HG03139 (cell line): ENCODE data around the gene JOSD2.
"Not testable (repeated sequence)": the region's sequence is repeated elsewhere in the genome, so short reads cannot be mapped to it uniquely, and the experiment has no call there.

Experiments
- ATAC-seq: cut with Tn5 transposase; IDR thresholded peaks from one replicate; pipeline ENCODE4 v1.9.1; 2021; ENCODE audit not compliant: unreplicated experiment

Gene JOSD2

DNA sequence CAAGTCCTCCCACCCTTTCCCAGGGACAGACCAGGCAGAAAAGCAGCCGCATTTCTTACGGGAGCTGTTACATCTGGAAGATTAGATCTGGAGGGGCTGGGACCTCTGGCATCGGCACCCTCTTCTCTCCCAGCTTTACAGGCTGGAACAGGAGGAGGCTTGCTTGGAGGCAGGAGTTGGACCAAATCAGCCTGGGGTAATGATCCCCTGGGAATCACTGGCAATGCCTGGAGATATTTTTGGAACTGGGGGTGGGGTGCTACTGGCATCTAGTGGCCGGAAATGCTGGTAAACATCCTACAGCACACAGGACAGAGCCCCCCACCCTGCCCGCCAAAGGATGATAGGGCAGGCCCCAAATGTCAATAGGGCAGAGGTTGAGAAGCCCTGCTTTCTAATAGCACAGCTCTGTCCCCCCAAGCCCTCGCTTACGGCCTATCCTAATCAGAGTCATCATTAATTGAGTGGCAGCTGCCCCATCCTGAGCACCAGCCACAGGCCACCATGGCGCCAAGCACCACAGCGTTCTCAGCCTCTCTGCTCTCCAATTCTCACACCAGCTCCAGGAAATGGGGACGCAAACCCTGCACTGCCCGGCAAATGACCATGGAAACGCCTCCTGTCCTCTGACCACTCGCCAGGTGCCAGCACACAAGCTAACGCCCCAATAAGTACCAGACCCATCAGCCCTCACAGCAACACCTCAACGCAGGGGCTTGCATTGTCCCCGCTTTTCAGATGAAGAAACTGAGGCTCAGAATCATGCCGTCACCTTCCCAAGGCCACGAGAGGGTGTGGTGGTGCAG, 36.6 kb upstream of the JOSD2 start:
- no peak for ATAC-seq

DNA sequence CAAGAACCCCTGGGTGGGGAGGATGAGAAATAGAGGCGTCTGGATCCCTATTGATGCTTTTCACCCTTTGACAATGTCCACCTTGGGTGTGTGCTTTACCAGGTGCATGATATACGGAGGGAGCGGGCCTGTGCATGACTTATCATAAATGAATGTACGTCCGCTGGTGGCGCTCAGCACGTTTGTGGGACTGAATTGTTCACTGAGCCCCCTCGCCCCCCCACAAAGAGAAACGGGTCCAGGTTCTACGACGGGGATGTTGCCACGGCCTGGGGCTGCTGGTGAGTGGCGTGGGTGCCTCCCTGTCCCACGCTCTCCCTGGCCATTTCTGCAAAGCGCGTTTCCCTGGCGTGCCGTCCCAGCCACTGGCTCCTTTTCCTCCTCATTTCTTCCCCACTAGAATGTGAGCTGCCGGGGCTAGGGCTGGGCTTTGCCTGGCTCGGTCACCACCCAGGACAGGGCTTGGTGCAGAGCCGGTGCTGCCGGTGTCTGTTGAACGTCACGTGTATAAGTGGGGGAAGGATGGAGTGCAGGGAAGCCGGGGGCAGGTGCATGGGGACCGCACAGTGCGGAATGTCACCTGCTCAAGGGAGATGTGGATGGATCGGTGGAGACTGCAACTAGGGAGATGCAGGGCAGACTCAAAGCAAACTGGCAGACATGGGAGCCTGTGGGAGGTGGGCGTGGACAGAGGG, 35.7 kb upstream of the JOSD2 start:
- no peak for ATAC-seq

- ATAC-seq = no peak
Observed at GRCh38 chr19:50542943-50543342, 32.0 kb upstream of the JOSD2 start.

- ATAC-seq = no peak
Observed at GRCh38 chr19:50537769-50538230, 26.8 kb upstream of the JOSD2 start.

GRCh38 chr19:50537306-50537685, 26.3 kb upstream of the JOSD2 start:
- ATAC-seq = no peak

DNA sequence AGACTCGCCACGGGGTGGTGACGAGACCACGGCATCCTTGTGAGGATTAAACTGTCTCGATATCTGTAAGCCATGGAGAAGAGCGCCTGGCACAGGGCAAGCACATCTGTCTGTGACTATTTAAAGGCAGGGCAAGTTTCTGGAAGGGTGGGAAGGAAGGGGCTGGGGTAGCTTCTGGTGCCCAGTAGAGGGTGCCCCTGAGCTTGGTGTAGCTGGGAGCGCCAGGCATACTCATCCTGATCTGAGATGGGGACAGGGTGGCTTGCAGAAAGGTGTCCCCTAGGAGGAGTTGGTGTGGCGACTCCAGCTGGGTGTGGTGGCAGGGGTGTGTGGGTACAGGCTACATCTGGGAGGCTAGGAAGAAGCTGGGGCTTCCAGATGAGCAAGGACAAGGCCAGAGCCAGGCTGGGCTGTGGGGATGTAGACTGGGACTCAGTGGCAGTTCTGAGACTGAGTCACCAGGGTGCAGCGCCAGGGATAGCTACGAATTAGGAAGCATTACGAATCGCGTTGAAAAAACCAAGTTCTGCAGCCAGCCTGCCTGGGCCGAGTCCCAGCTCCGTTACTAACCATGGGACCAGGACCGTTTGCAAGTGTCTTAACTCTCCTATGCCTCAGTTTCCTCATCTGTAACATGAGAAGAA, 25.8 kb upstream of the JOSD2 start:
- no peak for ATAC-seq

- no peak for ATAC-seq
Observed at GRCh38 chr19:50535672-50536187, 24.7 kb upstream of the JOSD2 start.

DNA sequence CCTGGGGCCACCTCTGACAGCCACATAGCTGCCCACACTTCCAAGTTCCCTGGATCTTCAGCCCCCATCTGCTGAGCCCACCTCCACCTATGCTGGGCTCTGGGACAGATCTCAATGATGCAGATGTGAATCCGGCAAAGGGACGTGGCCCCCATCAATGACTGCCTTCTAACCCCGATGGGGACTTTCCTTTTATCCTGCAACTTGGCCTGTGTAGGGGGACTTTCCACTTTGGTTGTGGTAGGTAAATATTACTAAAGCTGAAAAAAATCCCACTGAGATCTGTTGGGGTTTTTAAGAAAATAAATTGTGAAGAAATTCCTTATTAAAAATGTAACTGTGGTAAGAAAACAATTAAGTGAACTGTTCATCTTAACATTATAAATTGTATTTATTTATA, 23.5 kb upstream of the JOSD2 start:
- no peak for ATAC-seq

- ATAC-seq = no peak
Observed at GRCh38 chr19:50532952-50533351, 22.0 kb upstream of the JOSD2 start.

DNA sequence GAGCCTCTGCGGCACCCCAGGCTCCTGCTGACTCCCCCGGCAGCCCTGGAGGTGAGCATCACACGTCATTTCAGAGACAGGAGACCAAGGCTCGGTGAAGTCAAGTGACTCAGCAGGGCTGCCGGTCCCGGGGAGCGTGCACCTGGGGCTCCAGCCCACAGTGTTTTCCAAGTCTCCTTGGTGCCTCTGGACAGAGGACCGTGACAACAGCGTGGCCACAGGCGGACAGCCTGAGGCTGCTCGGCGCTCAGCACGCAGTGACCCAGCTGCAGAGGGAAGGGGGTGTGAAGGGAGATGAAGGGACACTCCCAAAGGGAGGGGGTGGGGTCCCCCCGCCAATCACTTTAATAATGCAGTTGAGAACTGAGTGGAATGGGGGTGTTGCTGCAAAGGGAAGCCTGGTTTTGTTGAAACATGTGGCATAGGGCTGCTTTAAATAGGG, 20.2 kb upstream of the JOSD2 start:
- ATAC-seq = no peak

- not testable (repeated sequence) for ATAC-seq
Observed at GRCh38 chr19:50528052-50528451, 17.1 kb upstream of the JOSD2 start.

DNA sequence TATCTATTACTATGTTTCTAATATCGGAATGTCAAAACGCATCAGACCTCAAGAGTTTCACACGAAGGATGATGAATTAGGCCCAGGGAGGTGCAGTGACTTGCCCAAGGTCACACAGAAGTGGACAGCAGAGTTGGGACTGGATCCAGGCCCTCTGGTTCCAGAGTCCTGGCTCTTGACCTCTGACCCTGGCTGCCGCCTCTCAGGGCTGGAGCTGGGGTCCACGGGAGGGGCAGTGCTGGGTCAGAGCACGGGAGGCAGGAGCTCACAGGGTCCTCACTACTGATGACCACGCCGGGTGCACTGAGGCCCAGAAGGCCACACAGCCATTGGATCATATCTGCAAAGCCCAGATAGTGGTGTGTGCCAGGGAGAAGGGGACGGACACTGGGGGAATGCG, 11.9 kb upstream of the JOSD2 start:
- ATAC-seq = no peak

DNA sequence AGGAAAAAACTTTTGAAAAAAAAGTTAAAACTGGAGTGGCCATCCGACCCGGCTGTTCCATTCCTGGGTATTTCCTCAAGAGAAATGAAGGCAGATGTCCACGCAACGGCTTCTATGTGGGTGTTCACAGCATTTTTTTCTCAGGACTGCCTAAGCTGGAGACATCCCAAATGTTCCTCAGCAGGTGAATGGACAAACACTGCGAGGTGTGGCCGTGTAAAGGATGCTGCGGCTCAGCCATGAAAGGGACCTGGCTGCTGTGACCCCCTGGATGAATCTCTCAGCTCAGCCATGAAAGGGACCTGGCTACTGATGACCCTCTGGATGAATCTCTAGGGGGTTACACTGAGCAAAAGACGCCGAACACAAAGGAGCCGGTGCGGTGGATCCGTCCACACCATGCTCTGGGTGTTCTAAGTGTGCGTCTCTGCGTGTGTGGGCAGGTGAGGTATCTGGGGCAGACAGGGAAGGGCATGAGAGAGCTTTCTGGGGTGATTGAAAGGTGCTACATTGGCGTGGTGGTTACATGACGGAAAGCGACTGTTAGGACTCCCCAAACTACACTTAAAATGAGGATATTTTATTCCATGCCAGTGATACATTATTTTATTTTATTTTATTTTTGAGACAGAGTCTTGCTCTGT, 10.0 kb upstream of the JOSD2 start:
- no peak for ATAC-seq

DNA sequence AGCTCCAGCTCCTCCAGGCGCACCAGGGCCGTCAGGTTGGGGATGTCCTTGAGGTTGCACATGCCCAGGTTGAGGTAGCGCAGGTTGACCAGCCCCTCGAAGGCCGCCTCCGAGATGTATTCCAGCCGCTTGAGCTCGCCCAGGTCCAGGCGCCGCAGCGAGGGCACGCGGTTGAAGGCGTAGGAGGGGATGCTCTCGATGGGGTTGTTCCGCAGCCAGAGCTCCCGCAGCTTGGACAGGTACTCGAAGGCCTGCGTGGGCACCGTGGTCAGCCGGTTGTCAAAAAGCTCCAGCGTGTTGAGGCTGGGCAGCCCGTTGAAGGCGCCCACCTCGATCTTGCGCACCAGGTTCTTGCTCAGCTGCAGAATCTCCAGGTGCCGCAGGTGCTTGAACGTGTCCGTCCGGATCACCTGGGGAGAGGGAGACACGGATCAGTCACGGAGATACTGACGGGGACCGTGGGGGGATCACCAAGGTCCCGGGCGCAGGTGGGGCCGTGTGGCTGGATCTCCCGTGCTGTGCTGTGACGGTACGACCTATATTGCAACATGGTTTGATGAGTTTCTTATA, 8.1 kb upstream of the JOSD2 start:
- ATAC-seq = no peak

- no peak for ATAC-seq
Observed at GRCh38 chr19:50518091-50519005, 7.4 kb upstream of the JOSD2 start.

DNA sequence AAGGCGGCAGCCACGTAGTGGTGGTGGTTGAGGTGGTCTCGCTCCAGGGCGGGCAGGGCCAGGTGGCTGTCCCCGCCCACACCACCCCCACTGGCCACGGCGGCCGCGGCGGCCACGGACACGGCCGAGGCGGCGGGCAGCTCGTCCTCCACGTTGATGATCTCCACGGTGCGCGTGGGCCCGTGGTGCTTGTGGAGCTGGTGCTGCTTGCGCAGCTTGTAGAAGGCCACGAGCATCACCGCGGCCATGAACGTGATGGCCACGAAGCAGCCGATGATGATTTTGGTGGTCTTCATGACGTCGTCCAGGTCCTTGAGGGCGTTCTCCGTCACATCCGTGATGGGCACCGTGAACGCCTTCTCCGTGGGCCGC, 6.7 kb upstream of the JOSD2 start:
- ATAC-seq = no peak

- ATAC-seq = no peak
Observed at GRCh38 chr19:50516964-50517703, 6.1 kb upstream of the JOSD2 start.

GRCh38 chr19:50516456-50516855, 5.5 kb upstream of the JOSD2 start:
- no peak for ATAC-seq

DNA sequence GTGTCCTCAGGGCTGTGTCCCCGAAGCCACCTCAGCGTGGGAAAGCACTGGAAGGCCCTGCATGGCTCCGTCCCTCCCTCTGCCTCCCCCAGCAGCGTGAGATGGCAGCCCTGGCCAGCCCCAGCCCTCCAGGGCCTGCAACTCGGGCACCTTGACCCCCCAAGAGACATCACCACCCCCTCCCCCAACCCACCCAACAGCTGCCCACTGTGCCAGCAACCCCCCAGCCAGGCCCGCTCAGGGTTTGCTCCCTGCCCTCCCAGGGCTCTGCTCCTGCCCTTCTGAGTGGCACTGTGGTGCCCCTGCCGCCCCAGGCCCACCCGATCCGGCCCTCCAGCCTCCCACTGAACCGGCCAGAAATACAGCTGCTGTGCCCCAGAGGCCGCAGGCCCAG, 4.2 kb upstream of the JOSD2 start:
- ATAC-seq = no peak
